Trophoblast cell (in vitro differentiated cells and primary cell): Measurements from ENCODE around the gene C2CD4C.
"Not testable (repeated sequence)": the region's sequence is repeated elsewhere in the genome, so short reads cannot be mapped to it uniquely, and the experiment has no call there.

ENCODE experiments used
- DNase-seq, 2 donors: peaks; one replicate each; pipeline ENCODE4 v3.0.0-alpha.2; 2016
- H2AFZ ChIP-seq: 2 replicates; pipeline ENCODE4 v1.6.1; 2013; ENCODE audit warnings: low read length, moderate library complexity, mild to moderate bottlenecking; ENCODE audit not compliant: insufficient read depth, poor library complexity
- H2AK5ac ChIP-seq: 2 replicates; pipeline ENCODE4 v1.6.1; 2013; ENCODE audit warnings: mild to moderate bottlenecking, low read length
- H2BK120ac ChIP-seq: 2 replicates; pipeline ENCODE4 v1.6.1; 2013; ENCODE audit warnings: low read length, mild to moderate bottlenecking, moderate library complexity; ENCODE audit not compliant: insufficient read depth, poor library complexity
- H2BK12ac ChIP-seq: 2 replicates; pipeline ENCODE4 v1.6.1; 2013; ENCODE audit warnings: mild to moderate bottlenecking, low read length, moderate library complexity
- H2BK5ac ChIP-seq: 2 replicates; pipeline ENCODE4 v1.6.1; 2013; ENCODE audit warnings: low read length, low read depth, moderate library complexity, mild to moderate bottlenecking; ENCODE audit not compliant: poor library complexity
- H3K14ac ChIP-seq: 2 replicates; pipeline ENCODE4 v1.6.1; 2013; ENCODE audit warnings: mild to moderate bottlenecking, low read length
- H3K18ac ChIP-seq: 2 replicates; pipeline ENCODE4 v1.6.1; 2013; ENCODE audit warnings: mild to moderate bottlenecking, low read length
- H3K23ac ChIP-seq: 2 replicates; pipeline ENCODE4 v1.6.1; 2013; ENCODE audit warnings: low read length
- H3K27ac ChIP-seq: 2 replicates; pipeline ENCODE4 v1.5.1; 2013; ENCODE audit warnings: low read depth, mild to moderate bottlenecking, inconsistent platforms, low read length, moderate library complexity
- H3K27me3 ChIP-seq: 2 replicates; pipeline ENCODE4 v1.6.1; 2013; ENCODE audit warnings: inconsistent platforms, mild to moderate bottlenecking, low read length, moderate library complexity; ENCODE audit not compliant: insufficient read depth
- H3K36me3 ChIP-seq, 2 experiments: 1 replicate in 1 of 2; 2 replicates in 1 of 2; pipeline ENCODE4 v1.6.1; 2013; ENCODE audit warnings: low read length in 2 of 2, mild to moderate bottlenecking in 2 of 2, moderate library complexity in 1 of 2; ENCODE audit not compliant: insufficient read depth in 2 of 2, control insufficient read depth in 1 of 2
- H3K4ac ChIP-seq: 2 replicates; pipeline ENCODE4 v1.6.1; 2013; ENCODE audit warnings: low read depth, mild to moderate bottlenecking, low read length, moderate library complexity
- H3K4me1 ChIP-seq, 2 experiments: 1 replicate in 1 of 2; 2 replicates in 1 of 2; pipeline ENCODE4 v1.6.1; 2013; ENCODE audit warnings: low read length in 2 of 2, mild to moderate bottlenecking in 2 of 2, moderate library complexity in 1 of 2; ENCODE audit not compliant: insufficient read depth in 2 of 2, control insufficient read depth in 1 of 2
- H3K4me2 ChIP-seq: 2 replicates; pipeline ENCODE4 v1.6.1; 2013; ENCODE audit warnings: inconsistent platforms, mild to moderate bottlenecking, low read length, moderate library complexity
- H3K4me3 ChIP-seq: 2 replicates; pipeline ENCODE4 v1.5.1; 2013; ENCODE audit warnings: mild to moderate bottlenecking, low read depth, low read length, inconsistent platforms
- H3K79me1 ChIP-seq: one replicate; pipeline ENCODE4 v1.6.1; 2013; ENCODE audit warnings: low read length
- H3K79me2 ChIP-seq: 2 replicates; pipeline ENCODE4 v1.6.1; 2013; ENCODE audit warnings: low read length, mild to moderate bottlenecking; ENCODE audit not compliant: control insufficient read depth, insufficient read depth, poor library complexity
- H3K9ac ChIP-seq: 2 replicates; pipeline ENCODE4 v1.6.1; 2013; ENCODE audit warnings: mild to moderate bottlenecking, low read length
- H3K9me3 ChIP-seq: 2 replicates; pipeline ENCODE4 v1.6.1; 2013; ENCODE audit warnings: low read depth, mild to moderate bottlenecking, control low read depth, inconsistent platforms, low read length; ENCODE audit not compliant: insufficient read depth
- H4K12ac ChIP-seq: 2 replicates; pipeline ENCODE4 v1.6.1; 2013; ENCODE audit warnings: low read depth, mild to moderate bottlenecking, low read length, moderate library complexity
- H4K8ac ChIP-seq: 2 replicates; pipeline ENCODE4 v1.6.1; 2013; ENCODE audit warnings: low read depth, mild to moderate bottlenecking, low read length, moderate library complexity
- H4K91ac ChIP-seq: one replicate; pipeline ENCODE4 v1.6.1; 2013; ENCODE audit warnings: low read depth, mild to moderate bottlenecking, low read length, moderate library complexity
- WGBS: extraction: QIAGEN DNeasy Blood & Tissue Kit; methylation state at CpG from one replicate; pipeline ENCODE4 v1.1.7; 2013; ENCODE audit warnings: missing lambda C conversion rate; ENCODE audit not compliant: insufficient read length, insufficient coverage; ENCODE audit errors: extremely low coverage; 5-methylcytosine and 5-hydroxymethylcytosine counted together

Gene C2CD4C

GRCh38 chr19:430701-431100, 21.8 kb upstream of the C2CD4C start:
- Histone ChIP-seq H2BK120ac (no peak overlapping the region), H3K18ac (no peak overlapping the region), H3K36me3 (peaks cover 9 to 27% of the 10 kb centered on the region in 2 experiments), H2BK5ac (no peak overlapping the region), H3K27ac (no peak overlapping the region), H3K4me2 (no peak overlapping the region), H3K79me1 (no peaks in the 10 kb centered on the region), H3K14ac (no peak overlapping the region), H3K27me3 (no peaks in the 10 kb centered on the region), H2AK5ac (no peak overlapping the region), H4K91ac (no peak overlapping the region), H3K4me1 (no peaks in the 10 kb centered on the region), H4K8ac (no peak overlapping the region), H3K79me2 (no peaks in the 10 kb centered on the region), H3K9me3 (peaks cover 12% of the 10 kb centered on the region), H2BK12ac (no peak overlapping the region), H3K23ac (no peak overlapping the region), H3K4me3 (no peak overlapping the region), H3K4ac (no peak overlapping the region), H4K12ac (no peak overlapping the region), H2AFZ (no peak overlapping the region), H3K9ac (no peak overlapping the region)
- DNase-seq, result no peak
- WGBS, result no CpG with 5 or more reads among the region's 10 CpGs

GRCh38 chr19:428149-428548, 19.2 kb upstream of the C2CD4C start:
- Histone ChIP-seq H3K14ac (no peak overlapping the region), H4K91ac (no peak overlapping the region), H2AK5ac (no peak overlapping the region), H4K12ac (no peak overlapping the region), H3K79me1 (no peaks in the 10 kb centered on the region), H3K79me2 (no peaks in the 10 kb centered on the region), H3K23ac (no peak overlapping the region), H3K4me3 (no peak overlapping the region), H3K9me3 (peaks cover 12% of the 10 kb centered on the region), H2BK120ac (no peak overlapping the region), H4K8ac (no peak overlapping the region), H3K9ac (no peak overlapping the region), H3K36me3 (peaks cover 17 to 21% of the 10 kb centered on the region in 2 experiments), H3K4me1 (no peaks in the 10 kb centered on the region), H2BK5ac (no peak overlapping the region), H3K27ac (no peak overlapping the region), H2AFZ (no peak overlapping the region), H3K27me3 (no peaks in the 10 kb centered on the region), H3K4ac (no peak overlapping the region), H2BK12ac (no peak overlapping the region), H3K4me2 (no peak overlapping the region), H3K18ac (no peak overlapping the region)
- WGBS, result no CpG with 5 or more reads among the region's 15 CpGs
- no peak for DNase-seq

DNA sequence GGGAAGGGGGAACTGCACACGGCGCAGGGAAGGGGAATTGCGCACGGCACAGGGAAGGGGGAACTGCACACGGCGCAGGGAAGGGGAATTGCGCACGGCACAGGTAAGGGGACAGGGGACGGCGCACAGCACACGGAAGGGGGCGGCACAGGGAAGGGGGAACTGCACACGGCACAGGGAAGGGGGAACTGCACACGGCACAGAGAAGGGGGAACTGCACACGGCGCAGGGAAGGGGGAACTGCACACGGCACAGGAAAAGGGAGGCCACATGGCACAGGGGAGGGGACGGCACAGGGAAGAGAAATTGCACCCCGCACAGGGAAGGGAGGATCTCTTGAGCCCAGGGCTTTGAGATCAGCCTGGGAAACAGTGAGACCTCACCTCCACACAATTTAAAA, 18.7 kb upstream of the C2CD4C start:
- H3K23ac ChIP-seq, H2AK5ac ChIP-seq, H3K4me2 ChIP-seq, H3K27ac ChIP-seq, H3K4ac ChIP-seq, H2BK120ac ChIP-seq, H4K12ac ChIP-seq, H4K8ac ChIP-seq, H3K79me1 ChIP-seq, H3K14ac ChIP-seq, H3K4me1 ChIP-seq, H2BK12ac ChIP-seq, H2AFZ ChIP-seq, H4K91ac ChIP-seq, H2BK5ac ChIP-seq, DNase-seq, H3K9ac ChIP-seq, H3K27me3 ChIP-seq, H3K18ac ChIP-seq, H3K79me2 ChIP-seq: not testable (repeated sequence)
- Histone ChIP-seq H3K36me3 (peaks cover 20 to 21% of the 10 kb centered on the region in 2 experiments), H3K9me3 (peaks cover 12% of the 10 kb centered on the region), H3K4me3 (peak overlapping the region; percentile 39)
- no CpG with 5 or more reads among the region's 19 CpGs for WGBS

GRCh38 chr19:426725-427445, 17.9 kb upstream of the C2CD4C start:
- no peak overlapping the region for H2BK120ac ChIP-seq
- H3K14ac ChIP-seq, result no peak overlapping the region
- H2AK5ac ChIP-seq, result no peak overlapping the region
- H3K4me3 ChIP-seq, result no peak overlapping the region
- DNase-seq, result no peak
- no peak overlapping the region for H3K9ac ChIP-seq
- H3K18ac ChIP-seq, result no peak overlapping the region
- no peak overlapping the region for H3K27ac ChIP-seq
- H3K9me3 ChIP-seq, result peaks cover 12% of the 10 kb centered on the region
- H3K23ac ChIP-seq, result no peak overlapping the region
- H2BK5ac ChIP-seq, result no peak overlapping the region
- no peaks in the 10 kb centered on the region for H3K79me1 ChIP-seq
- no CpG with 5 or more reads among the region's 51 CpGs for WGBS
- no peak overlapping the region for H2AFZ ChIP-seq
- no peaks in the 10 kb centered on the region for H3K79me2 ChIP-seq
- no peaks in the 10 kb centered on the region for H3K4me1 ChIP-seq
- H2BK12ac ChIP-seq, result no peak overlapping the region
- H3K4ac ChIP-seq, result no peak overlapping the region
- no peak overlapping the region for H4K8ac ChIP-seq
- H3K36me3 ChIP-seq, result peaks cover 23 to 24% of the 10 kb centered on the region in 2 experiments
- H3K27me3 ChIP-seq, result no peaks in the 10 kb centered on the region
- H4K12ac ChIP-seq, result no peak overlapping the region
- H4K91ac ChIP-seq, result no peak overlapping the region
- no peak overlapping the region for H3K4me2 ChIP-seq
